Esophagus muscularis mucosa (tissue), 4 donors: Measurements from ENCODE around the gene MAD2L1BP. TPM values are rescaled to one million over a fixed set of nuclear protein-coding genes. Genes with fewer than 3 reads are reported as not detected.
"Not testable (repeated sequence)": the region's sequence is repeated elsewhere in the genome, so short reads cannot be mapped to it uniquely, and the experiment has no call there.

Source experiments
- DNase-seq: peaks from one replicate; pipeline ENCODE4 v3.0.0-alpha.2; 2017; ENCODE audit errors: extremely low spot score
- H3K27ac ChIP-seq, 4 donors: fragments of 200-600 bp; sonication (generic); replicated peaks in 1 of 4; 1 replicate in 3 of 4; 2 replicates in 1 of 4; pipeline ENCODE4 v1.5.1; 2016 to 2019; ENCODE audit warnings: mild to moderate bottlenecking in 1 of 4
- H3K27me3 ChIP-seq, 4 donors: fragments of 200-600 bp; sonication (generic); one replicate each; pipeline versions ENCODE4 v1.5.1 to v1.6.0; 2016 to 2019
- H3K36me3 ChIP-seq, 4 donors: fragments of 200-600 bp; sonication (generic); one replicate each; pipeline ENCODE4 v1.5.1; 2016 to 2019
- H3K4me1 ChIP-seq, 4 donors: fragments of 200-600 bp; sonication (generic); one replicate each; pipeline ENCODE4 v1.5.1; 2016 to 2019
- H3K4me3 ChIP-seq, 4 donors: fragments of 200-600 bp; sonication (generic); 1 replicate in 2 of 4; 2 replicates in 2 of 4; pipeline ENCODE4 v1.5.1; 2016 to 2019; ENCODE audit warnings: mild to moderate bottlenecking in 4 of 4, moderate library complexity in 1 of 4
- H3K9me3 ChIP-seq, 4 donors: fragments of 200-600 bp; sonication (generic); 1 replicate in 3 of 4; 2 replicates in 1 of 4; pipeline ENCODE4 v1.5.1; 2016 to 2019
- EP300 ChIP-seq: sonication (generic); formaldehyde crosslinking; IDR thresholded peaks from one replicate; pipeline ENCODE4 v1.6.1; 2017; ENCODE audit warnings: antibody characterized with exemption
- POLR2A ChIP-seq: fragments of 450-650 bp; IDR thresholded peaks from one replicate; pipeline ENCODE4 v1.6.1; 2017; ENCODE audit warnings: antibody characterized with exemption, moderate library complexity, mild to moderate bottlenecking, low read depth
- POLR2AphosphoS5 ChIP-seq, 2 donors: sonication (generic); formaldehyde crosslinking; IDR thresholded peaks; one replicate each; pipeline ENCODE4 v1.6.1; 2017; ENCODE audit warnings: antibody characterized with exemption in 2 of 2
- WGBS: methylation state at CpG from one replicate; pipeline ENCODE4 v1.1.5; 2018; 5-methylcytosine and 5-hydroxymethylcytosine counted together
- intact Hi-C: fragments of 100-400 bp; cut with DNase I; formaldehyde crosslinking; loops from one replicate; pipeline ENCODE4 v1.15.1; 2023
- total RNA-seq, 4 donors: library from RNA; depleted of rRNA; stranded (reverse); fragments of >200 nt; gene quantifications; one replicate each; pipeline versions ENCODE4 v1.1.0 to v1.2.1, GENCODE V29; 2016
- TF ChIP-seq, protein P1 (sequence below), 3 experiments: fragments of 200-600 bp in 2 of 3; fragments of 450-650 bp in 1 of 3; sonication (generic) in 2 of 3; IDR thresholded peaks; one replicate each; pipeline ENCODE4 v1.5.1; 2017 to 2019; ENCODE audit warnings: antibody characterized with exemption in 3 of 3, mild to moderate bottlenecking in 2 of 3, moderate library complexity in 1 of 3

The MAD2L1BP gene
- total RNA-seq, 4 donors from 2014 or later, result 17.9 to 26.7 (median 21.6) TPM

DNA sequence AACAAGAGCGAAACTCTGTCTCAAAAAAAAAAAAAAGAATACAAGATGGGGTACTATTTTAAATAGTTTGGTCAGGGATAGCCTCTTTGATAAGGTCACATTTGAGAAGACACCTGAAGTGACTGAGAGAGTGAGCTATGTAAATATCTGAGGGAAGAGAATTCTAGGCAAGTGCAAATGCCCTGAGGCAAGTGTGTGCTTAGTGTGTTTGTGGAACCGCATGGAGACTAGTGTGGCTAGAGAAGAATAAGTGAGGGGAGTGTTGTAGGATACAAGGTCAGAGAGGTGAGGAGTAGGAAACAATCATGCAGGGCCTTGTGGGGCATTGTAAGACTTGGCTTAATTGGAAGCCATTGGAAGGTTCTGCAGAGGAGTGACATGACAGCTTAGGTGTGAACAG, 12.6 kb downstream of the MAD2L1BP start:
- intact Hi-C loops, result no loop called here
- Histone ChIP-seq H3K4me1 (peaks cover 7 to 15% (median 15%) of the 10 kb centered on the region in 4 donors), H3K27me3 (no peaks in the 10 kb centered on the region), H3K27ac (no peak overlapping the region), H3K36me3 (no peaks in the 10 kb centered on the region), H3K9me3 (no peaks in the 10 kb centered on the region), H3K4me3 (no peak overlapping the region)
- TF ChIP-seq POLR2AphosphoS5 (IDR thresholded peaks at IDR 0.05) (no peak), EP300 (no peak), POLR2A (no peak)
- TF ChIP-seq, protein P1, sequence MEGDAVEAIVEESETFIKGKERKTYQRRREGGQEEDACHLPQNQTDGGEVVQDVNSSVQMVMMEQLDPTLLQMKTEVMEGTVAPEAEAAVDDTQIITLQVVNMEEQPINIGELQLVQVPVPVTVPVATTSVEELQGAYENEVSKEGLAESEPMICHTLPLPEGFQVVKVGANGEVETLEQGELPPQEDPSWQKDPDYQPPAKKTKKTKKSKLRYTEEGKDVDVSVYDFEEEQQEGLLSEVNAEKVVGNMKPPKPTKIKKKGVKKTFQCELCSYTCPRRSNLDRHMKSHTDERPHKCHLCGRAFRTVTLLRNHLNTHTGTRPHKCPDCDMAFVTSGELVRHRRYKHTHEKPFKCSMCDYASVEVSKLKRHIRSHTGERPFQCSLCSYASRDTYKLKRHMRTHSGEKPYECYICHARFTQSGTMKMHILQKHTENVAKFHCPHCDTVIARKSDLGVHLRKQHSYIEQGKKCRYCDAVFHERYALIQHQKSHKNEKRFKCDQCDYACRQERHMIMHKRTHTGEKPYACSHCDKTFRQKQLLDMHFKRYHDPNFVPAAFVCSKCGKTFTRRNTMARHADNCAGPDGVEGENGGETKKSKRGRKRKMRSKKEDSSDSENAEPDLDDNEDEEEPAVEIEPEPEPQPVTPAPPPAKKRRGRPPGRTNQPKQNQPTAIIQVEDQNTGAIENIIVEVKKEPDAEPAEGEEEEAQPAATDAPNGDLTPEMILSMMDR (IDR thresholded peaks at IDR 0.05), result no peak
- no peak for DNase-seq
- 100% methylated on average over 2 of the region's 2 CpGs for WGBS

- intact Hi-C loops, H3K4me3 ChIP-seq, H3K27me3 ChIP-seq: not testable (repeated sequence)
Measured at GRCh38 chr6:43652822-43653221, 17.2 kb downstream of the MAD2L1BP start.

DNA sequence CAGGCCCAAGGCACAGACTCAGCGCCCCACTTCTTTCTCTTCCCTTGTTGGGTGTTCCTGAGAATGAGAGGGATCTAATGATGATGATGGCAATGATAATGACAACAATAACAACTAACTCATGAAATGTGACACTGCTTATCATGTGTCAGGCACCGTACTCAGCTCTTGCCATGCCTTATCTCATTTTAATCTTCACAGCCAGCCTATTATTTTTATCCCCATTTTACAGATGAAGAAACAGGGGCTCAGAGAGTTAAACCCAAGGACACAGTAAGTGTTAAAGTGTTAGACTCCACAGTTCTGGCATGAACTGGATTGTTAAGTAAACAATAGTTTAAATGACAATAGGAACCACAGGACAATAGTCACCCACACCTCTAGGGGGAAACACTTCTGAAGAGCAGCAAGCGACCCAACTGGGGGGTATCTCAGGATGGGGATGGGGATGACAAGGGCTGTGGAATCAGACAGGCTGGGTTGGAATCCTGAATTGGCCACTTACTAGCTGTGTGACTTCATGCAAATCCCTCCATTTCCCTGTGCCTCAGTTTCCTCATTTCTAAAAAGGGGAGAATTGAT, 21.7 kb downstream of the MAD2L1BP start:
- intact Hi-C loops, result no loop called here
- WGBS, result 97% methylated on average over 3 of the region's 3 CpGs

More at GRCh38 chr6:43652822-43653221, 17.2 kb downstream of the MAD2L1BP start:
- not testable (repeated sequence) for H3K9me3 ChIP-seq, H3K4me1 ChIP-seq, H3K27ac ChIP-seq, H3K36me3 ChIP-seq, DNase-seq
- 100% methylated on average over 2 of the region's 2 CpGs for WGBS

DNA sequence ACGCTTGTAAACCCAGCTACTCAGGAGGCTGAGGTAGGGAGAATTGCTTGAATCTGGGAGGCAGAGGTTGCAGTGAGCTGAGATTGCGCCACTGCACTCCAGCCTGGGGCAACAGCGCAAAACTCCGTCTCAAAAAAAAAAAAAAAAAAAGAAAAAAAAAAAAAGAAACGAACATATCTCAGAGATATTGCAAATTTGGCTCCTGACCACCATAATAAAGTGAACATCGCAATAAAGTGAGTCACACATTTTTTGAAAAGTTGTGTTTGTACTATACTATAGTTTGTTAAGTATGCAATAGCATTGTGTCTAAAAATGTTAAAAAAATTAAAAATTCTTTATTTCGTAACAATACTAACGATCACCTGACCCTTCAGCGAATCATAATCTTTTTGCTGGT, 22.5 kb downstream of the MAD2L1BP start:
- no peaks in the 10 kb centered on the region for H3K27me3 ChIP-seq
- H3K4me3 ChIP-seq, result no peak overlapping the region
- TF ChIP-seq POLR2AphosphoS5 (IDR thresholded peaks at IDR 0.05) (no peak), EP300 (no peak), POLR2A (no peak)
- TF ChIP-seq, protein P1 (IDR thresholded peaks at IDR 0.05), result no peak
- WGBS, result 92% methylated on average over 9 of the region's 9 CpGs
- H3K36me3 ChIP-seq, result peaks cover 0 to 7% (median 0%) of the 10 kb centered on the region in 4 donors
- intact Hi-C loops, result no loop called here
- no peak overlapping the region for H3K27ac ChIP-seq
- no peaks in the 10 kb centered on the region for H3K9me3 ChIP-seq
- DNase-seq, result no peak
- no peaks in the 10 kb centered on the region for H3K4me1 ChIP-seq

More for the DNA sequence above, 21.7 kb downstream of the MAD2L1BP start:
- TF ChIP-seq POLR2A (no peak), POLR2AphosphoS5 (IDR thresholded peaks at IDR 0.05) (no peak), EP300 (no peak)
- TF ChIP-seq, protein P1 (IDR thresholded peaks at IDR 0.05), result no peak
- no peaks in the 10 kb centered on the region for H3K9me3 ChIP-seq
- H3K27ac ChIP-seq, result no peak overlapping the region
- H3K4me3 ChIP-seq, result no peak overlapping the region
- no peaks in the 10 kb centered on the region for H3K4me1 ChIP-seq
- no peaks in the 10 kb centered on the region for H3K27me3 ChIP-seq
- no peak for DNase-seq
- peaks cover 0 to 7% (median 0%) of the 10 kb centered on the region in 4 donors for H3K36me3 ChIP-seq

DNA sequence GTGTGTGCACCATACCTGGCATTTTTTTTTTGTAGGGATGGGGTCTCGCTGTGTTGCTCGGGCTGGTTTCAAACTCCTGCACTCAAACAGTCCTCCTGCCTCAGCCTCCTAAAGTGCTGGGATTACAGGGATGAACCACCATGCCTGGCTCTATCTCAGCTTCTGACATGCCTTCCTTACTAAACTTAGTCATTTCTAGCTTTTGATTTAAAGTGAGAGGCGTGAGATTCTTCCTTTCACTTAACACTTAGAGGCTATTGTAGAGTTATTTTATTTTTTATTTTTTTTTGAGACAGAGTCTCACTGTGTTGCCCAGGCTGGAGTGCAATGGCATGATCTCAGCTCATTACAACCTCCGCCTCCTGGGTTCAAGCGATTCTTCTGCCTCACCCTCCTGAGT, 27.3 kb downstream of the MAD2L1BP start:
- intact Hi-C loops, H3K9me3 ChIP-seq, DNase-seq, H3K36me3 ChIP-seq, H3K27ac ChIP-seq, H3K4me3 ChIP-seq, H3K27me3 ChIP-seq: not testable (repeated sequence)
- 93% methylated on average over 5 of the region's 5 CpGs for WGBS
- H3K4me1 ChIP-seq, result peaks cover 7 to 12% (median 11%) of the 10 kb centered on the region in 4 donors

- H3K27ac ChIP-seq, result no peak overlapping the region
- H3K36me3 ChIP-seq, result peaks cover 0 to 6% (median under 1%) of the 10 kb centered on the region in 4 donors
- TF ChIP-seq POLR2AphosphoS5 (IDR thresholded peaks at IDR 0.05) (no peak), EP300 (no peak), POLR2A (no peak)
- TF ChIP-seq, protein P1 (IDR thresholded peaks at IDR 0.05), result no peak
- intact Hi-C loops, result loop anchor here (5.0 kb wide), 1 partner anchor 102 kb away; no protein-coding TSS in a partner anchor
- DNase-seq, result no peak
- no peaks in the 10 kb centered on the region for H3K9me3 ChIP-seq
- WGBS, result 75% methylated on average over 1 of the region's 1 CpG
- H3K4me1 ChIP-seq, result peaks cover 29 to 36% (median 34%) of the 10 kb centered on the region in 4 donors
- H3K4me3 ChIP-seq, result no peak overlapping the region
- no peaks in the 10 kb centered on the region for H3K27me3 ChIP-seq
Measured at GRCh38 chr6:43665376-43665775, 29.7 kb downstream of the MAD2L1BP start.
